HUES48 (cell line): ENCODE measurements around the gene GIPC3.
A peak's percentile ranks its signal among the peaks of the same experiment; 100 is the strongest.
"Not testable (repeated sequence)": the region's sequence is repeated elsewhere in the genome, so short reads cannot be mapped to it uniquely, and the experiment has no call there.

Source experiments
- H3K27ac ChIP-seq: one replicate; pipeline ENCODE4 v1.7.0; 2013; ENCODE audit warnings: low read depth, low read length, inconsistent platforms
- H3K27me3 ChIP-seq: 2 replicates; pipeline ENCODE4 v1.6.1; 2013; ENCODE audit warnings: mild to moderate bottlenecking, low read length; ENCODE audit not compliant: control insufficient read depth, insufficient read depth
- H3K36me3 ChIP-seq: 2 replicates; pipeline ENCODE4 v1.6.1; 2013; ENCODE audit warnings: low read length; ENCODE audit not compliant: control insufficient read depth, insufficient read depth
- H3K4me1 ChIP-seq: 2 replicates; pipeline ENCODE4 v1.6.1; 2013; ENCODE audit warnings: mild to moderate bottlenecking, low read length; ENCODE audit not compliant: control insufficient read depth, insufficient read depth
- H3K4me3 ChIP-seq: 2 replicates; pipeline ENCODE4 v1.5.1; 2013; ENCODE audit warnings: mild to moderate bottlenecking, low read depth, low read length
- H3K9ac ChIP-seq: 2 replicates; pipeline ENCODE4 v1.6.1; 2013; ENCODE audit warnings: mild to moderate bottlenecking, low read depth, low read length, moderate library complexity
- H3K9me3 ChIP-seq: 2 replicates; pipeline ENCODE4 v1.6.1; 2013; ENCODE audit warnings: low read length; ENCODE audit not compliant: control insufficient read depth, insufficient read depth

GIPC3 gene

GRCh38 chr19:3621689-3622088 lies 36.4 kb downstream of the GIPC3 start:
- Histone ChIP-seq H3K4me3 (no peak overlapping the region), H3K4me1 (no peaks in the 10 kb centered on the region), H3K36me3 (peaks cover 35% of the 10 kb centered on the region), H3K9me3 (no peaks in the 10 kb centered on the region), H3K27me3 (no peaks in the 10 kb centered on the region), H3K27ac (no peak overlapping the region), H3K9ac (no peak overlapping the region)

GRCh38 chr19:3622224-3622623 lies 36.9 kb downstream of the GIPC3 start:
- no peak overlapping the region for H3K9ac ChIP-seq
- H3K4me3 ChIP-seq = no peak overlapping the region
- peaks cover 29% of the 10 kb centered on the region for H3K36me3 ChIP-seq
- no peaks in the 10 kb centered on the region for H3K4me1 ChIP-seq
- H3K9me3 ChIP-seq = no peaks in the 10 kb centered on the region
- no peak overlapping the region for H3K27ac ChIP-seq
- H3K27me3 ChIP-seq = no peaks in the 10 kb centered on the region

GRCh38 chr19:3623716-3624115 lies 38.4 kb downstream of the GIPC3 start:
- H3K9me3 ChIP-seq = no peaks in the 10 kb centered on the region
- no peak overlapping the region for H3K27ac ChIP-seq
- H3K36me3 ChIP-seq = peaks cover 28% of the 10 kb centered on the region
- H3K4me3 ChIP-seq = no peak overlapping the region
- no peaks in the 10 kb centered on the region for H3K27me3 ChIP-seq
- H3K9ac ChIP-seq = no peak overlapping the region
- H3K4me1 ChIP-seq = no peaks in the 10 kb centered on the region

- peak overlapping the region; percentile 93 for H3K9ac ChIP-seq
- no peaks in the 10 kb centered on the region for H3K27me3 ChIP-seq
- H3K4me3 ChIP-seq = peak overlapping the region; percentile 82
- H3K9me3 ChIP-seq = no peaks in the 10 kb centered on the region
- H3K4me1 ChIP-seq = no peaks in the 10 kb centered on the region
- H3K27ac ChIP-seq = peak overlapping the region; percentile 93
- H3K36me3 ChIP-seq = peaks cover 19% of the 10 kb centered on the region
Observed at GRCh38 chr19:3625996-3626472, 40.8 kb downstream of the GIPC3 start.

GRCh38 chr19:3626473-3627350 lies 41.4 kb downstream of the GIPC3 start, which contains the start of gene CACTIN:
Gene CACTIN, minus strand, starts transcription at chr19:3626790. Its CDS starts 28 bp downstream, at chr19:3626762.
- peak within 1 kb of the TSS; percentile 93 for H3K9ac ChIP-seq
- peak within 1 kb of the TSS; percentile 82 for H3K4me3 ChIP-seq
- peak within 1 kb of the TSS; percentile 93 for H3K27ac ChIP-seq
- no peaks in the 10 kb centered on the region for H3K27me3 ChIP-seq
- no peaks in the 10 kb centered on the region for H3K4me1 ChIP-seq
- H3K36me3 ChIP-seq = peaks cover 21% of the 10 kb centered on the region
- no peaks in the 10 kb centered on the region for H3K9me3 ChIP-seq

- Histone ChIP-seq H3K27me3 (no peaks in the 10 kb centered on the region), H3K4me1 (no peaks in the 10 kb centered on the region), H3K27ac (no peak overlapping the region), H3K9ac (no peak overlapping the region), H3K9me3 (no peaks in the 10 kb centered on the region), H3K4me3 (0 out of 2 replicates have a peak overlapping the region, but pooled peaks have one; percentile 23), H3K36me3 (peaks cover 20% of the 10 kb centered on the region)
Observed at GRCh38 chr19:3627351-3627723, 42.1 kb downstream of the GIPC3 start.

GRCh38 chr19:3628766-3629165 lies 43.5 kb downstream of the GIPC3 start:
- H3K4me1 ChIP-seq, H3K27me3 ChIP-seq, H3K9me3 ChIP-seq, H3K27ac ChIP-seq, H3K4me3 ChIP-seq, H3K9ac ChIP-seq: not testable (repeated sequence)
- H3K36me3 ChIP-seq = peaks cover 16% of the 10 kb centered on the region

- H3K9ac ChIP-seq = no peak overlapping the region
- no peaks in the 10 kb centered on the region for H3K9me3 ChIP-seq
Observed at GRCh38 chr19:3631053-3631861, 46.0 kb downstream of the GIPC3 start.

GRCh38 chr19:3632098-3632497 lies 46.8 kb downstream of the GIPC3 start:
- no peak overlapping the region for H3K4me3 ChIP-seq
- H3K9me3 ChIP-seq = no peaks in the 10 kb centered on the region
- H3K36me3 ChIP-seq = peaks cover 20% of the 10 kb centered on the region
- H3K9ac ChIP-seq = no peak overlapping the region
- H3K27me3 ChIP-seq = no peaks in the 10 kb centered on the region
- H3K27ac ChIP-seq = no peak overlapping the region
- H3K4me1 ChIP-seq = no peaks in the 10 kb centered on the region

More at GRCh38 chr19:3631053-3631861, 46.0 kb downstream of the GIPC3 start:
- no peaks in the 10 kb centered on the region for H3K4me1 ChIP-seq
- H3K27me3 ChIP-seq = no peaks in the 10 kb centered on the region
- H3K4me3 ChIP-seq = no peak overlapping the region
- H3K36me3 ChIP-seq = peaks cover 16% of the 10 kb centered on the region
- H3K27ac ChIP-seq = no peak overlapping the region

- H3K4me3 ChIP-seq = no peak overlapping the region
- H3K27ac ChIP-seq = no peak overlapping the region
- H3K27me3 ChIP-seq = no peaks in the 10 kb centered on the region
- H3K9ac ChIP-seq = no peak overlapping the region
- H3K9me3 ChIP-seq = no peaks in the 10 kb centered on the region
- H3K36me3 ChIP-seq = peaks cover 23% of the 10 kb centered on the region
- no peaks in the 10 kb centered on the region for H3K4me1 ChIP-seq
Observed at GRCh38 chr19:3632739-3633558, 47.7 kb downstream of the GIPC3 start.
